ENCODE data around the gene COMT. TPM values are rescaled to one million over a fixed set of nuclear protein-coding genes. Genes with fewer than 3 reads are reported as not detected.

COMT gene
- polyA plus RNA-seq, 1 experiment = 332 TPM

DNA sequence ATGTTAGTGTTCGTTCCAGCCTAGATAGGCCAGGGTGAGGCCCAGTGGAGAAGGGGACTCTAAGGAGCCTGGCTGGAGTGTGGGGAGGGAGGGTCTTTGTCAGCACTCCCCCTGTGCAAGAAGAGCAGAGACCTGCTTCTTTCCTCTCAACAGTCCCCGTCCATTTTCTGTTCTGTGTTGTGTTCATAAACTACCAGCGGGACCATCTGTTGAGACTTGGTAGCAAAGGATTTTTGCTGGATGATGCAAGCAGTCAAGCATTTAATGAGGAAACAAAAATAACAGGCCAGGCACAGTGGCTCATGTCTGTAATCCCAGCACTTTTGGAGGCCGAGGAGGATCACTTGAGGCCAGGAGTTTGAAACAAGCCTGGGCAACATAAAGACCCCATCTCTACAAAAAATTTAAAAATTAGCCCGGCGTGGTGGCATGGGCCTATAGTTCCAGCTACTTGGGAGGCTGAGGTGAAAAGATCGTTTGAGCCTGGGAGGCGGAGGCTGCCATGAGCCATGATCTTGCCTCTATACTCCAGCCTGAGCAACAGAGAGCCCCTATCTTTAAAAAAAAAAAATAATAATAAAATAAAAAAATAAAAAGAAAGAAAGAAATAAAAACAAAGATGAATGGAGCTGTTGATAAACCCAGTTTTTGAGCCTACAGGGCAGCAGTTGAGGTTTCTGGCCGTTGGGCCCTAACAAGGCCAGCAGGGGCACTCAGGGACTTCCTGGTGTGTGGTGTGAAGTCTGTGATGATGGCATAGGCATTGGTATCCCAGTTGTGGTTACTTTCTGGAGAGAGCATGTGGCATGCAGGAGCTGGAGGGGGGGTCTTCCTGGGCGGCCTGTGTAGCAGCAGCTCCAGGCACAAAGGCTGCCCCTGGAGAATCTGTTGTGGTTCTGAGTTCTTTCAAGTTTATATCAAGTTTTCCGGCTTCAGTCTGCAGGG, 1.8 kb downstream of the COMT start:
- Histone ChIP-seq H3K36me3 (ENCODE audit: control insufficient read depth, insufficient read depth, low read length) (no peaks in the 10 kb centered on the region), H3K27me3 (ENCODE audit: control insufficient read depth, insufficient read depth, low read length) (no peaks in the 10 kb centered on the region), H3K4me3 (ENCODE audit: low read depth, low read length) (peak overlapping the region; percentile 52)
- DNase-seq (ENCODE audit: low read depth) = peak; percentile 78
- ChIA-PET CTCF (interaction anchor here (0.8 to 2.2 kb wide), 5 partner anchors 14 to 213 kb away, joined by 3 to 13 read pairs (median 4); no protein-coding TSS in a partner anchor), POLR2A (no interaction called here)
- TF ChIP-seq, protein P1, sequence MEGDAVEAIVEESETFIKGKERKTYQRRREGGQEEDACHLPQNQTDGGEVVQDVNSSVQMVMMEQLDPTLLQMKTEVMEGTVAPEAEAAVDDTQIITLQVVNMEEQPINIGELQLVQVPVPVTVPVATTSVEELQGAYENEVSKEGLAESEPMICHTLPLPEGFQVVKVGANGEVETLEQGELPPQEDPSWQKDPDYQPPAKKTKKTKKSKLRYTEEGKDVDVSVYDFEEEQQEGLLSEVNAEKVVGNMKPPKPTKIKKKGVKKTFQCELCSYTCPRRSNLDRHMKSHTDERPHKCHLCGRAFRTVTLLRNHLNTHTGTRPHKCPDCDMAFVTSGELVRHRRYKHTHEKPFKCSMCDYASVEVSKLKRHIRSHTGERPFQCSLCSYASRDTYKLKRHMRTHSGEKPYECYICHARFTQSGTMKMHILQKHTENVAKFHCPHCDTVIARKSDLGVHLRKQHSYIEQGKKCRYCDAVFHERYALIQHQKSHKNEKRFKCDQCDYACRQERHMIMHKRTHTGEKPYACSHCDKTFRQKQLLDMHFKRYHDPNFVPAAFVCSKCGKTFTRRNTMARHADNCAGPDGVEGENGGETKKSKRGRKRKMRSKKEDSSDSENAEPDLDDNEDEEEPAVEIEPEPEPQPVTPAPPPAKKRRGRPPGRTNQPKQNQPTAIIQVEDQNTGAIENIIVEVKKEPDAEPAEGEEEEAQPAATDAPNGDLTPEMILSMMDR (IDR thresholded peaks at IDR 0.05; ENCODE audit: insufficient read depth, low read depth, low read length) = peak; percentile 35

DNA sequence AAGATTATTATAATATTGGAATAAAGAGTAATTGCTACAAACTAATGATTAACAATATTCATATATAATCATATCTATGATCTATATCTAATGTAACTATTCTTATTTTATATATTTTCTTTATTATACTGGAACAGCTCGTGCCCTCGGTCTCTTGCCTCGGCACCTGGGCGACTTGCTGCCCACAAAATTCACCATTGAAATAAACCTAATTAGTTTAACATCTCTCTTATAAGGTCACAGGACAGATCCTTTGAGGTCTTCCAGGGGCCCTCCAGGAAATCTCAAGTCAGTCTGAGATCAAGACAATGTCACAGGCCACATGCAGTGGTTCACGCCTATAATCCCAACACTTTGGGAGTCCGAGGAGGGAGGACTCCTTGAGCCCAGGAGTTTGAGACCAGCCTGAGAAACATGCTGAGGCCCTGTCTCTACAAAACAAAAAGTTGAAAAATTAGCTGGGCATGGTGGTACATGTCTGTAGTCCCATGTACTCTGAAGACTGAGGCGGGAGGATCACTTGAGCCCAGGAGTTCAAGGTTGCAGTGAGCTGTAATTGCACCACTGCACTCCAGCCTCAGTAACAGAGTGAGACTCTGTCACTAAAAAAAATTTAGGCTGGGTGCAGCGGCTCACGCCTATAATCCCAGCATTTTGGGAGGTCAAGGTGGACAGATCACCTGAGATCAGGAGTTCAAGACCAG, 6.6 kb downstream of the COMT start:
- TF ChIP-seq, protein P1 (IDR thresholded peaks at IDR 0.05; ENCODE audit: insufficient read depth, low read depth, low read length) = no peak
- Histone ChIP-seq H3K36me3 (ENCODE audit: control insufficient read depth, insufficient read depth, low read length) (peaks cover 4% of the 10 kb centered on the region; the same call in 1 of the 2 replicates), H3K27me3 (ENCODE audit: control insufficient read depth, insufficient read depth, low read length) (no peaks in the 10 kb centered on the region), H3K4me3 (ENCODE audit: low read depth, low read length) (no peak overlapping the region)
- no peak for DNase-seq (ENCODE audit: low read depth)
- POLR2A ChIA-PET = no interaction called here
- CTCF ChIA-PET = interaction anchor here (0.6 to 2.6 kb wide), 15 partner anchors 9 to 268 kb away, joined by 3 to 10 read pairs (median 4); no protein-coding TSS in a partner anchor

DNA sequence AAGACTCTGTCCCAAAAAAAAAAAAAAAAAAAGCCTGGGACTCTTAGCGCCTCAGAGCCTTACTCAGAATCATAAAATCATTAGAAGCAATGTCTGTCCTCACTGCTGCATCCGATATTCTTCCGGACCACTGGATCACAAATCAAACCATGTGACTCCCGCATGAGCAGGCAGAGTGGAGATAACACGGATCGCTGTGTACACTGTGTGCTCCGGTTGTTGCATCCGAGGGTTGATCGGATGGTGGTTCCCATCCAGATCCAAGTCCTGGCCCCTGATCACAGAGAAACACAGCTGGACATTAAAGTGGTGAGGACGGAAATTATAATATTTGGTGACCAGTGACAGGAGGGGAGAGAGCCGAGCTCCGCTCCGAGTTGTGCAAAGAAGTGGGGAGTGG, 9.8 kb downstream of the COMT start:
- CTCF ChIA-PET = interaction anchor here (1.8 kb wide), 2 partner anchors 19 to 221 kb away, joined by 4 to 8 read pairs; no protein-coding TSS in a partner anchor

DNA sequence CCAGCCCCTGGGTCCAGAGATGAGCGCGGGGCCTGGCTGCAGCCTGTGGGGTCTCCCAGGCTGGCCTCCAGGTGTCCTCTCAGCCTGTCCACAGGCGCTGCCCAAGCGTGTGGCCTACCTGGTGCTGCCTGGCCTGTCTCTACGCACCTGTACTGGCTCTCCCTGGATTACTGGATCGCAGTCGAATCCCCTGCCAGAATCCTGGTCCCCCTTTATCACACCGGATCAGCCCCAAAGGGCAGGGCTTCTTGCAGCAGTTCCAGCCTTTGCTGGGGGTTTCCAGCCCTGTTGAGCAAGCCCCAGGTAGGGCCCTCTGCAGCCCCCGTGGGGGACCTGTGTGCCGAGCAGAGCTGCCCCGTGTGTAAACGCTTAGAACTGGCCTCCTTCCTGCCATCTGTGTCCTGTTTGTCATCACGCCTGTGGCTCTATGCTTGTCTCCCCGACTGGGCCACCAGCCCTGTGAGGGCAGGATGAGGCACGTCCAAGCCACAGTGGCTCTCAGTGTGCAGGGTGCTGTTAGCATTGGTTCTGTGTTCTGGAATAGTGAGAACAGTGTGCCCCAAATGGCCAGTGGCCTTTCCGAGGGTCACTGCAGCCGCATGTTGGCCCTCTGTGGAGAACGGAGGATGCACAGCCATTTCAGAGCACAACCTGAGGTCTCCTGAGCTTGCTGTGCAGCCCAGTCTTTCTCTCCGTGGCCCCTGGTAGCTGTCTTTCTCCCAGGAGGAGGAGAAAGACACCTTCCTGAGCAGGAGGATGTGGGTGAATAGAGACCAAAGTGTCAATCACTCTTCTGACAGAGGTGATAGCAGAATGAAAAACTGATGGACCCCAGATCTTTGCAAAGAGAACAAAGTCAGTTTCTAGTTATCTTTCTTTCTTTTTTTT, 13.9 kb downstream of the COMT start:
- H3K36me3 ChIP-seq (ENCODE audit: control insufficient read depth, insufficient read depth, low read length) = peaks cover 6% of the 10 kb centered on the region
- no peak for DNase-seq (ENCODE audit: low read depth)
- CTCF ChIA-PET = interaction anchor here (0.6 kb wide), 1 partner anchor 184 kb away, joined by 3 read pairs; no protein-coding TSS in a partner anchor
- no peaks in the 10 kb centered on the region for H3K27me3 ChIP-seq (ENCODE audit: control insufficient read depth, insufficient read depth, low read length)
- H3K4me3 ChIP-seq (ENCODE audit: low read depth, low read length) = no peak overlapping the region
- TF ChIP-seq, protein P1 (IDR thresholded peaks at IDR 0.05; ENCODE audit: insufficient read depth, low read depth, low read length) = no peak
- POLR2A ChIA-PET = no interaction called here

More for the DNA sequence above, 9.8 kb downstream of the COMT start:
- POLR2A ChIA-PET = no interaction called here
- TF ChIP-seq, protein P1 (IDR thresholded peaks at IDR 0.05; ENCODE audit: insufficient read depth, low read depth, low read length) = no peak
- no peak for DNase-seq (ENCODE audit: low read depth)
- H3K27me3 ChIP-seq (ENCODE audit: control insufficient read depth, insufficient read depth, low read length) = no peaks in the 10 kb centered on the region
- H3K4me3 ChIP-seq (ENCODE audit: low read depth, low read length) = no peak overlapping the region
- peaks cover 6% of the 10 kb centered on the region for H3K36me3 ChIP-seq (ENCODE audit: control insufficient read depth, insufficient read depth, low read length)

All from BJ (cell line).